ENCODE results near the gene KIF22. TPM values are rescaled to one million over a fixed set of nuclear protein-coding genes. Genes with fewer than 3 reads are reported as not detected.

Gene KIF22
- total and polyA plus RNA-seq, 9 of the 15 experiments (the other 6 are each of a cell fraction or from before 2014, with no cell fraction given), result 8.7 to 232 (median 131) TPM

DNA sequence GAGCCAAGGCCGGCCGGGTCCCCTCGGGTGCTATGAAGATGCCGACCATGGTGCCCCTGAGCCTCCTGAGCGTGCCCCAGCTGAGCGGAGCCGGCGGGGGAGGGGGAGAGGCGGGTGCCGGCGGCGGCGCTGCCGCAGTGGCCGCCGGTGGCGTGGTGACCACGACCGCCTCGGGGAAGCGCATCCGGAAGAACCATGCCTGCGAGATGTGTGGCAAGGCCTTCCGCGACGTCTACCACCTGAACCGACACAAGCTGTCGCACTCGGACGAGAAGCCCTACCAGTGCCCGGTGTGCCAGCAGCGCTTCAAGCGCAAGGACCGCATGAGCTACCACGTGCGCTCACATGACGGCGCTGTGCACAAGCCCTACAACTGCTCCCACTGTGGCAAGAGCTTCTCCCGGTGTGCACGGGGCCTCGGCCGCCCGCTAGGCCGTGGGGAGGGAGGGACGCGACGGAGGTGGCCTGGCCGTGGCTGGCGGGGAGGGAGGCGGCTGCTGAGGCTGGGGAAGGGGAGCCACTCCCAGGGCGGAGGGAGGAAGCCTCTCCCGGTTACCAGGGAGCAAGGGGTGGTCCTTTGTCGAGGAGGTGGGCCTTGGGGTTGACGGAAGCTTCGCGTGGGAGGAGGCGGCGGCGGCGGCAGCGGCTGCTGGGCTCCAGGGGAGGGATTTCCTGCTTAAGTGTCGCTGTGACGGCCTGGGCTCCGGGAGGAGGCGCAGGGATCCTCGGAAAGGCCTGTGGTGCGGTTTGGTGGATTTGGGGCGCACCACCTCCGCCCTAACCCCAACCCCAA is 17.1 kb downstream of the KIF22 start (continued):
- TF ChIP-seq CHD7 (IDR thresholded peaks at IDR 0.05; ENCODE audit: low read depth, low read length) (no peak), CBX3 (IDR thresholded peaks at IDR 0.05; ENCODE audit: borderline replicate concordance in 1 of 2, low read length in 2 of 2) (peak in 1 of 2 experiments; percentile 48; a peak in 1 of 3 replicates), MYBL2 (IDR thresholded peaks at IDR 0.05; ENCODE audit: low read depth) (no peak), MYBL2 (CRISPR knock-in tag; IDR thresholded peaks at IDR 0.05; ENCODE audit: borderline replicate concordance) (no peak), MYC (IDR thresholded peaks at IDR 0.05; ENCODE audit: low read depth, low read length) (peak; percentile 81), MYC (CRISPR knock-in tag; IDR thresholded peaks at IDR 0.05; ENCODE audit: borderline replicate concordance, low read depth) (peak; percentile 92; the same call in 1 of the 2 replicates), SETDB1 (IDR thresholded peaks at IDR 0.05; ENCODE audit: low read length) (no peak), FOXK2 (conservative IDR thresholded peaks at IDR 0.05 in 1 of 2, IDR thresholded peaks at IDR 0.05 in 1 of 2; ENCODE audit: low read depth in 2 of 2) (peak in 1 of 2 experiments; percentile 36; a peak in 3 of 4 replicates), POLR3G (IDR thresholded peaks at IDR 0.05; ENCODE audit: extremely low read depth, insufficient read length, insufficient replicate concordance) (no peak), GATA2 (CRISPR knock-in tag; IDR thresholded peaks at IDR 0.05) (no peak), RFX1 (IDR thresholded peaks at IDR 0.05) (peak; percentile 77; the same call in 1 of the 2 replicates), RBM39 (optimal IDR thresholded peaks at IDR 0.05; ENCODE audit: low read depth, low read length) (no peak), PML (IDR thresholded peaks at IDR 0.05; ENCODE audit: low read length) (no peak), ELF4 (CRISPR knock-in tag; IDR thresholded peaks at IDR 0.05) (no peak)
- TF ChIP-seq, protein P1, sequence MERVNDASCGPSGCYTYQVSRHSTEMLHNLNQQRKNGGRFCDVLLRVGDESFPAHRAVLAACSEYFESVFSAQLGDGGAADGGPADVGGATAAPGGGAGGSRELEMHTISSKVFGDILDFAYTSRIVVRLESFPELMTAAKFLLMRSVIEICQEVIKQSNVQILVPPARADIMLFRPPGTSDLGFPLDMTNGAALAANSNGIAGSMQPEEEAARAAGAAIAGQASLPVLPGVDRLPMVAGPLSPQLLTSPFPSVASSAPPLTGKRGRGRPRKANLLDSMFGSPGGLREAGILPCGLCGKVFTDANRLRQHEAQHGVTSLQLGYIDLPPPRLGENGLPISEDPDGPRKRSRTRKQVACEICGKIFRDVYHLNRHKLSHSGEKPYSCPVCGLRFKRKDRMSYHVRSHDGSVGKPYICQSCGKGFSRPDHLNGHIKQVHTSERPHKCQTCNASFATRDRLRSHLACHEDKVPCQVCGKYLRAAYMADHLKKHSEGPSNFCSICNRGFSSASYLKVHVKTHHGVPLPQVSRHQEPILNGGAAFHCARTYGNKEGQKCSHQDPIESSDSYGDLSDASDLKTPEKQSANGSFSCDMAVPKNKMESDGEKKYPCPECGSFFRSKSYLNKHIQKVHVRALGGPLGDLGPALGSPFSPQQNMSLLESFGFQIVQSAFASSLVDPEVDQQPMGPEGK (CRISPR knock-in tag; IDR thresholded peaks at IDR 0.05; ENCODE audit: borderline replicate concordance), result no peak

All from K562 (cell line).